ENCODE data around the gene CYB561. TPM values are rescaled to one million over a fixed set of nuclear protein-coding genes. Genes with fewer than 3 reads are reported as not detected.

CYB561 gene
- total and polyA plus RNA-seq, 10 of the 15 experiments (the other 5 are each of a cell fraction or from before 2014, with no cell fraction given) = 0.52 to 6.9 (median 2.5) TPM

- RAD21 ChIA-PET (ENCODE audit: unreplicated experiment) = no interaction called here
- Histone ChIP-seq H3K9ac (ENCODE audit: control insufficient read depth, insufficient read depth, low read length) (no peak overlapping the region), H3K9me3 (replicated peaks; ENCODE audit: control insufficient read depth, insufficient read depth, low read length) (no peaks in the 10 kb centered on the region), H3K4me3 (no peak overlapping the region), H3K79me2 (ENCODE audit: control insufficient read depth, insufficient read depth, low read length) (no peaks in the 10 kb centered on the region), H3K4me2 (ENCODE audit: control insufficient read depth, insufficient read depth) (no peak overlapping the region), H3K36me3 (ENCODE audit: control insufficient read depth in 2 of 2, insufficient read depth in 2 of 2, low read length in 1 of 2) (no peaks in the 10 kb centered on the region), H2AFZ (ENCODE audit: control insufficient read depth, low read depth, low read length) (no peak overlapping the region), H3K27ac (ENCODE audit: control insufficient read depth, insufficient read depth) (no peak overlapping the region), H3K4me1 (ENCODE audit: control insufficient read depth, insufficient read depth, low read length) (no peaks in the 10 kb centered on the region), H3K27me3 (replicated peaks in 1 of 2; ENCODE audit: control insufficient read depth in 2 of 2, insufficient read depth in 2 of 2, low read length in 1 of 2) (0 out of 4 replicates have a peak, but pooled peaks cover 0 to 4% of the 10 kb centered on the region in 2 experiments), H4K20me1 (ENCODE audit: control insufficient read depth, insufficient read depth) (no peaks in the 10 kb centered on the region)
- WGBS (ENCODE audit: insufficient coverage, insufficient replicate concordance, low lambda C conversion rate, missing lambda C conversion rate) = 43% methylated on average over 25 of the region's 25 CpGs
- intact Hi-C loops (cut with micrococcal nuclease; ENCODE audit: unreplicated experiment) (loop anchor here (10.0 kb wide), 1 partner anchor 273 kb away; no protein-coding TSS in a partner anchor), in situ Hi-C loops (cut with MboI) (loop anchor here (5.0 kb wide), 2 partner anchors 55 to 190 kb away; partner anchors contain the start of gene ACE)
- CTCF ChIA-PET = no interaction called here
- SMC1A ChIA-PET (ENCODE audit: uncharacterized antibody, unreplicated experiment) = no interaction called here
- ATAC-seq = no peak
- no peak for TF ChIP-seq STAT3 (IDR thresholded peaks at IDR 0.05; ENCODE audit: low read depth, low read length)
- no peak for TF ChIP-seq POU2F2 (IDR thresholded peaks at IDR 0.05; ENCODE audit: borderline replicate concordance, low read depth, low read length)
- TF ChIP-seq LARP7 (IDR thresholded peaks at IDR 0.05) = no peak
- no peak for TF ChIP-seq RCOR1 (conservative IDR thresholded peaks at IDR 0.05; ENCODE audit: low read depth, low read length)
- TF ChIP-seq BCL11A (IDR thresholded peaks at IDR 0.05; ENCODE audit: low read depth, low read length) = no peak
- TF ChIP-seq ZNF274 (IDR thresholded peaks at IDR 0.05; ENCODE audit: insufficient read depth, insufficient read length) = no peak
- no peak for TF ChIP-seq MTA3 (IDR thresholded peaks at IDR 0.05; ENCODE audit: borderline replicate concordance, low read length)
- TF ChIP-seq JUNB (IDR thresholded peaks at IDR 0.05) = no peak
- FAIRE-seq = no peak
- no TSS peak for BruUV-seq (replicated peaks)
- POLR2A ChIA-PET = no interaction called here
- DNase-seq (ENCODE audit: low read depth, low spot score) = no peak
Observed at GRCh38 chr17:63421681-63422645, 24.1 kb downstream of the CYB561 start.

All from GM12878 (cell line).